HCEC 1CT (cell line): Measurements from ENCODE around the gene ZNF350.
A peak's percentile ranks its signal among the peaks of the same experiment; 100 is the strongest.
"Not testable (repeated sequence)": the region's sequence is repeated elsewhere in the genome, so short reads cannot be mapped to it uniquely, and the experiment has no call there.

Experiments
- DNase-seq: peaks from one replicate; pipeline ENCODE4 v3.0.0-alpha.2; 2017

Gene ZNF350

DNA sequence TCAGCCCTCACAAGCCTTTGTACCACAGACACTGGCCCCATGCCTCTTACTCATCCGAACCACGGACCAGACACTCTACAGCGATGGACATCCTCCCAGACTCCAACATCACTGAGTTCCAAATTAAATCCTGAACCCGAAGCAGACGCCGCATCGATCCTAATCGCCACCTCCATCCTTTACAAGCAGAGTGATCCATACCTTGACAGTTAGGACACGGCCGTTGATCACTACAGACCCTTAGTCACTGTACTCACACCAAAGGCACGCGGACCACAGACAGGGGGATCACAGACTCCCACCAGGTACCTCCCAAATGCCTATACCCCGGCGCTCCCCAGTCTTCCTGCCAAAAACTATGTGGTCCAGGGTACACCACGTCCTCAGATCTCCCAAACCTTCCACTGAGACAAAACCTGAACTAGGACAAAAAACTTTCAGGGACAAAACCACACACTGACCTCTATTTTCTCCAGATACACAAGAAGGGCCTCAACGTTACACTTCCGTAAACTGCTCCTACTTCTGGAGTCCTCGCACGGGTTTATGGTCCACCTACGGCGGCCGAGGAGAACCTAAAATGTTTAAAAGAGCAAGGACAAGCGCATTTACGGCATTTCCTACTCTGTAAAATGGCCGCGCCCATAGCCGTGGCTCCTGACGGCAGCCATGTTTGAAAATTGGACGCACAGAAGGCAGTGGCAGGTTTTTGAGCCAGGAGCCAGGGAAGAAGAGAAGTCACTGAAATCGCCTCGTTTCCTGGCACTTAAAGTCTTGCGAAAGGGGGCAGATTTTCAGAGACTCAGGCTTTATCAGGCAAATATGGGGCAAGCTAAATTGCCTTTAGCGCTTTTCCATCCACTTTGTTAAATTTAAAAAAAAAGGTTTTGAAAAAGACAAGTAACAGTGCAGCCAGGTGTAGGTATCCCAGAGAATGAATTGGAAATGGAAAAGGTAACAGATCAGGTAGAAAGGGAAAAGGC, at the start of gene ZNF350:
TSS of gene ZNF350 (minus strand) at position 532 of the 983 bp plus-strand sequence. CDS start 12,480 bp downstream, outside the sequence.
- peak; percentile 80 for DNase-seq

DNA sequence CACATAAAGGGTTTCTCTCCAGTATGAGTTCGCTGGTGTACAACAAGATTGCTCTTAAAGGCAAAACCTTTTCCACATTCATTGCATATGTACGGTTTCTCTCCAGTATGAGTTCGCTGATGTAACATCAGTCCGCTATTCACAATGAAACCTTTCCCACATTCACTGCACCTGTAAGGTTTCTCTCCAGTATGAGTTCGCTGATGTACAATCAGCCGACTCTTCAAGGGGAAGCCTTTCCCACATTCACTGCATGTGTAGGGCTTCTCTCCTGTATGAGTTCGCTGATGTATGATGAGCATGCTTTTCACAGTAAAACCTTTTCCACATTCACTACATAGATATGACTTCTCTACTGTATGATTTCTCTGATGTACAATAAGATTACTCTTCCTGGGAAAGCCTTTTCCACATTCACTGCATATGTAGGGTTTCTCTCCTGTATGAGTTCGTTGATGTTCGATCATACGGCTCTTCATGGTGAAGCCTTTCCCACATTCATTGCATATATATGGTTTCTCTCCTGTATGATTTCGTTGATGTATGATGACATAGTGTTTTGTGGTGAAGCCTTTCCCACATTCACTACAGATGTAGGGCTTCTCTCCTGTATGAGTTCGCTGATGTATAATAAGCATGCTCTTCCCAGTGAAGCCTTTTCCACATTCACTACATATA, 47.5 kb upstream of the ZNF350 start:
- no peak for DNase-seq

DNA sequence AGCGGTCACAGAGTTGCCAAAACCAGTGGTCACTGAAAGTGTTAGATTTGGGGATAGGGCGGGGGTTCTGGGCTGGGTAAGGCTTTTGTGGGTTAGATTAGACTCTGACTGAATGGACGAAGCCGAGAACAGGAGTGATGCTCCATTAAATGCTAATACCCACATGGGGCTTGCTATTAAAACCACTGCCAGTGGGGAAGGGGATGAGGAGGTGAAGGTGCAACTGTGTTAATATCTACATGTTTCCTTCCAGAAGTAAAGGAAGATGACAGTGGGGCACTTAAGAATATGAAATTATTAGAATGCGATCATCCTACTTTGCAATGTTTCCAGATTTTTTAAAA, 42.1 kb upstream of the ZNF350 start:
- DNase-seq: no peak

DNA sequence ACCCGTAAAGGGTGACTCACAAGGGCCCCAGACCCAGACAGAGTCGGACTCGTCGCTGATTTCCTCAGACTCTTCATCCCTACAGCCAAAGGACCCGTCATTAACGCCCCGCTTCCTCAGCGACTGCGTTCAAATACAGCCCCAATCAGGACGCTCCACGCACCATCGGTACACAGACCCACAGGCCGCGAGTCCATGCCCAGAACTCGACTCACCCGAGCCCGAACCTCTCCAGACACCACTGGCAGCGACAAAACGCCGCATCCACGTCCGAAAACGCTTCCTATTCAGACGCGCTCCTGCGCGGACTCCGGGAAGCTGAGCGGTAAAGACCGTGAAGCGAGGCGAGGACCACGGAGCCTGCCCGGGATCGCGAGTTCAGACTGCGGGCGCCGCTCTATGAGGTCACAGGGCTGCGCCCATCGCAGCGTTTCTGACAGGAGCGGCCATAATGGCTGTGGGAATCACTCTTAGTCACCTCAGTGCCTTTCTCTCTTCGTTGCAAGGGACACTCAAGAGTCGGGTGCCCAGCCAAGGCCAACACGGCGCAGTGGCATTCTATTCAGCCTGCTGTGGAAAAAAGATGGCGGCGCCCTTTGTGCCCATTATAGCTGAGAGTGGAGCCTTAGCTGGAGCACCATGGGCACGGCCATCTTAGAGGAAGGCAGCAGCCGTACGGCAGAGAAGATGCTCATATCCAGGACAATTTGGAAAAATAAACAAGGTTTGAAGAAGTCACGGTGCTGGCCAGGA, 41.6 kb upstream of the ZNF350 start, which contains the start of gene ZNF614:
TSS of gene ZNF614 (minus strand) at position 353 of the 753 bp plus-strand sequence. CDS start 2,634 bp downstream, outside the sequence.
- DNase-seq: peak; percentile 84

DNA sequence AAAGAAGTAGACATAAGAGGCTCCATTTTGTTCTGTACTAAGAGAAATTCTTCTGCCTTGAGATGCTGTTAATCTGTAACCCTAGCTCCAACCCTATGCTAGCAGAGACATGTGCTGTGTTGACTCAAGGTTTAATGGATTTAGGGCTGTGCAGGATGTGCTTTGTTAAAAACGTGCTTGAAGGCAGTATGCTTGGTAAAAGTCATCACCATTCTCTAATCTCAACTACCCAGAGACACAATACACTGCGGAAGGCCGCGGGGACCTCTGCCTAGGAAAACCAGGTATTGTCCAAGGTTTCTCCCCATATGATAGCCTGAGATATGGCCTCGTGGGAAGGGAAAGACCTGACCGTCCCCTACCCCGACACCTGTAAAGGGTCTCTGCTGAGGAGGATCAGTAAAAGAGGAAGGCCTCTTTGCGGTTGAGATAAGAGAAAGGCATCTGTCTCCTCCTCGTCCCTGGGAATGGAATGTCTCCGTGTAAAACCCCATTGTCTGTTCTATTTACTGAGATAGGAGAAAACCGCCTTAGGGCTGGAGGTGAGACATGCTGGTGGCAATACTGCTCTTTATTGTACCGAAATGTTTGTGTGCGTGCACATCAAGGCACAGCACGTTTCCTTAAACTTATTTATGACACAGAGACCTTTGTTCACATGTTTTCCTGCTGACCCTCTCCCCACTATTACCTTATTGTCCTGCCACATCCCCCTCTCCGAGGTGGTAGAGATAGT, 39.8 kb upstream of the ZNF350 start:
- not testable (repeated sequence) for DNase-seq

DNA sequence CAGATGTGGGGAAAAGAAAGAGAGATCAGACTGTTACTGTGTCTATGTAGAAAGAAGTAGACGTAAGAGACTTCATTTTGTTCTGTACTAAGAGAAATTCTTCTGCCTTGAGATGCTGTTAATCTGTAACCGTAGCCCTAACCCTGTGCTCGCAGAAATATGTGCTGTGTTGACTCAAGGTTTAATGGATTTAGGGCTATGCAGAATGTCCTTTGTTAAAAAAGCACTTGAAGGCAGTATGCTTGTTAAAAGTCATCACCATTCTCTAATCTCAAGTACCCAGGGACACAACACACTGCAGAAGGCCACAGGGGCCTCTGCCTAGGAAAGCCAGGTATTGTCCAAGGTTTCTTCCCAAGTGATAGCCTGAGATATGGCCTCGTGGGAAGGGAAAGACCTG, 37.8 kb upstream of the ZNF350 start:
- not testable (repeated sequence) for DNase-seq

DNA sequence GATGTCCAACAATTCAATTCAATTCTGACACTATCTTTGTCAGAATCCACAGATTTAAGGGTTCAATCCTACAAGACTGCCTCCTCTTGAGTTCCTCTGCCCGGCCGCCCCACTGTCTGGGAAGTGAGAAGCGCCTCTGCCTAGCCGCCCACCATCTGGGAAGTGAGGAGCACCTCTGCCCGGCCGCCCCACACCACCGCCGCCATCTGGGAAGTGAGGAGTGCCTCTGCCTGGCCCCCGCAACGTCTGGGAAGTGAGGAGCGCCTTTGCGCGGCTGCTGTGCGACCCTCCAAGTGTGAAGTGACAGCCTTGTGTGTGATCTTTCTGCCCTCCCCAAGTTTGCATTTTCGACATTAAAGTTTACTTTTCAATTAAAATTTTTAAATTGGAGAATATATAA, 35.6 kb upstream of the ZNF350 start:
- no peak for DNase-seq

DNA sequence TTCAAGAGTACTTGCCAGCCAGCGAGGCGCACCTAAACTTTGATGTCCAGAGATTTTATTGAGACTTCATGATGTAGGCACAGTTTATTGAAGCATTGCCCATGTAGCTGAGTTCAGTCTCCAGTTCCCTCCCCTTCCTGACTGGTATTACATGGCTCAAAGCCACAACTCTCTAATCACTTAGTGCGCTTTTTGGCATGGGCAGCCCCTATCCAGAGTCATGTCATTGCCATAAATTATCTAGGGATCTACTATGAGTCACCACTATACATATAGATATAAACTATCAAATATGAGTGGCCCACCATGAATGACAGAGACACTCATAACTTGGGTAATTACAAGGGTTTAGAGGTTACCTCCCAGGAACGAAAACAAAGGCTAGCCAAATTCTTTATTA, 33.9 kb upstream of the ZNF350 start:
- DNase-seq: no peak

DNA sequence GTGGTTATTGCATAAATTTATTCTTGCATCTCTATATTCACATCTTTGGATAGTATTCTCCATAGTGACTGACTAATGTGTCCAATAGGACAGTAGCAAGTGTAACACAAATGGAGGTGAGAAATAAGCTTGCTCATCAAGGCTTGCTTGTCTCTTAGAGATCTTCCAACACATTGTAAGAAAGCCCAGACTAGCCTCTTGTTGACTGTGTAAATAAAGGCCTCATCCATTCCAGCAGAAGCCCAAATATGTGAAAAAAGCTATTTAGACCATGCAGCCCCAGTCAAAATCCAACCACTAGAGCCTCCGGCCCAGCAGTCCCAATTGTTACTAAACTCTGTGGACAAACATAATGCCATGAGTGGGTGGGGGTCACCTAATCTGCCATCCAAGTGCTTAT, 24.0 kb upstream of the ZNF350 start:
- DNase-seq: no peak

DNA sequence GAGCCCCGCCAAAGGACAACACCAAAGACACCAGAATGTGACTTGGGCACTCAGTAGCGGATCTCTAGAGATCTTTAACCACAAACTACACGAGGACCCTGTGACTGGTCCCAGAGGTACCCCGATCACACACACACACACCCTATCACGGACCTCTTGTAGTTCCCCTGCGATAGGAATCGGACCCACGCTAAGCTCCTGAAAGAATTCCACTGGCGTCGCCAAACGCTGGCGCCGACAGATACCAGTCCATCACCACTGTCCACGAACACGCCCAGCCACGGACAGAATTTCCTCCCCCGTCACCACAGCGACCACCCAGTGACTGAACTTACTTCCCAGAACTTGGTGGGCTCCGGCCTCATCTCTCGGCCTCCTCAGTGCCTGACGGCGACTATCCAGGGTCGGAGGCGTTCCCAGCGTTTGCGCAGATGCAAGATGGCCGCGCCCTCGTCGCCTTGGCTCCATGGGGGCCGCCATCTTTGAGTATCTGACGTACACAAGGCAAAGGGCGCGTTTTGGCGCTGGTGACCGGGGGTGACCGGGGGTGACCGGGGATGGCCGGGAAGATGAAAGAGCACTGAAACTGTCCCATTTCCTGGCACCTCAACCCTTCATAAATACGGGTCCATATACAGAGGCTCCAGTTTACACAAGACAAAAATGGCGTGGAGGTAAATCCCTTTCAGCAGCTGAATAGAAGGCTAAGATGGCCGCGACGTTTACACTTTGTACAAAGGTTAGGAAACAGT, 21.3 kb upstream of the ZNF350 start, which contains the start of gene ZNF615:
TSS of gene ZNF615 (minus strand) at position 406 of the 752 bp plus-strand sequence. CDS start 4,500 bp downstream, outside the sequence.
- peak; percentile 81 for DNase-seq

DNA sequence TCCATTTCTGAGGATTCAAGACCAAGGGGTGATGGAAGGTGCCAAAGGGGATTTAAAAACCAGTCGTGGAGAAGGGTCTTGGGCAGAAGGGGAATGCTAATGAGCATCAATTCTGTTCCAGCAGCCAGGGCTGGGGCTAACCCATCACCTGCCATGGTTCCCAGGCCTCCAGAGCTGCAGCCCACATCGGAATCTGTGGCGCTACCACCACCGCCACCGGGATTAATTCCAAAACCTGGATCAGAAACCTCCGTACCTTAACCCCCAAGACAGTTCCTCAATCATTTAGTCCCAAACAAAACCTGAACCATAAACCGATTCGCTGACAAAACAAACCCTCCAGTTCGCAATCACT, 20.8 kb upstream of the ZNF350 start:
- DNase-seq: peak; percentile 1

DNA sequence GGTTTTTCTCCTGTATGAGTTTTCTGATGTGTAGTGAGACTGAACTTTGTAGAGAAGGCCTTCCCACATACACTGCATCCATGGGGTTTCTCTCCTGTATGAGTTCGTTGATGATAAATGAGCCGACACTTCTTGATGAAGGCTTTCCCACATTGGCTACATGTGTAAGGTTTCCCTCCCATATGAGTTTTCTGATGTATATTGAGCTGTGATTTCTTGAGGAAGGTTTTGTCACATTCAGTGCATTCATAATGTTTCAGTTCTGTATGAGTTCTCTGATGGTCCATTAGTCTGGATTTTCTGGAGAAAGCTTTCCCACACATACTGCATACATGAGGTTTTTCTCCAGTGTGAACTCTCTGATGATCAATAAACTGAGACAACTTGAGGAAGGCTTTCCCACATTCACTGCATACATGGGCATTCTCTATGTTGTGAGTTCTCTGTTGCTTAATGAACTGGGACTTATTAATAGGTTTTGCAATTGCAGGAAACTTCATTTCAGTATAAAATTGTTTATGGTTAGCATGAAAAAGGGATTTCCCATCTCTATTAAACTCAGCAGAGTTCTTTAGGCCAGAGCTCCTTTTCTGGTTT, 7.5 kb upstream of the ZNF350 start:
- no peak for DNase-seq

DNA sequence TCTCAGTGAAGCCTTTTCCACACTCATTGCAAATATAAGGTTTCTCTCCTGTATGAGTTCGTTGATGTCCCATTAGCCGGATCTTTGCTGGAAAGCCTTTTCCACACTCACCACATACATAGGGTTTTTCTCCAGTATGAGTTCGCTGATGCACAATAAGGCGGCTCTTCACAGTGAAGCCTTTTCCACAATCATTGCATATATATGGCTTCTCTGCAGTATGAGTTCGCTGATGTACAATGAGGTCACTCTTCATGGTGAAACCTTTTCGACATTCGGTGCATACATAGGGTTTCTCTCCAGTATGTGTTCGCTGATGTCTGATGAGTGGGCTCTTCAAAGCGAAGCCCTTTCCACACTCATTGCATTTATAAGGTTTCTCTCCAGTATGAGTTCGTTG, 6.8 kb upstream of the ZNF350 start:
- no peak for DNase-seq

DNA sequence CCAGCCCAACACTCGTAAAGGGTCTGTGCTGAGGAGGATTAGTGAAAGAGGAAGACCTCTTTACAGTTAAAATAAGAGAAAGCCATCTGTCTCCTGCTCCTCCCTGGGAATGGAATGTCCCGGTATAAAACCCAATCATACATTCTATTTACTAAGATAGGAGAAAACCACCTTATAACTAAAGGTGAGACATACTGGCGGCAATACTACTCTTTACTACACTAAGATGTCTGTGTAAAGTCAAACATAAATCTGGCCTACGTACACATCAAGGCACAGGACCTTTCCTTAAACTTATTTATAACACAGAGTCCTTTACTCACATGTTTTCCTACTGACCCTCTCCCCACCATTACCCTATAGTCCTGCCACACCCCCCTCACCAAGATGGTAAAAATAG, 3.3 kb downstream of the ZNF350 start:
- no peak for DNase-seq

DNA sequence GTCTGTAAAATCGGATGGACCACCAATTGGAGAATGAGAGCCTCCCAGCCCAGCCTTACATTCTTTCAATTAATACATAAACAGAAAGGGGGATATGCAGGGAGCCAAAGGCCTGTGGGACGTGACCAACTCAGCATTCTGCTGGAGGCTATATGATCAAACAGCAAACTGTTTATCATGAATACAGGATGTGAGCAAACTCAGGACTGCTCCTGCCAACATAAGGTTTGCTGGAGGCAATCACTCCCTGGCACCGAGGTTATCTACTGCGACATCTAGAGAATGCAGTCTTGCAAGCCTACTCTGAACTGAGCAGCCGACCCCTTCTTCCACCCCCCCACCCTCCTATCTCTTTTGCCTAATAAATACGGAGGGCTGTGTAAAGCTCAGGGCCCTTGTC, 5.7 kb downstream of the ZNF350 start:
- DNase-seq: not testable (repeated sequence)

DNA sequence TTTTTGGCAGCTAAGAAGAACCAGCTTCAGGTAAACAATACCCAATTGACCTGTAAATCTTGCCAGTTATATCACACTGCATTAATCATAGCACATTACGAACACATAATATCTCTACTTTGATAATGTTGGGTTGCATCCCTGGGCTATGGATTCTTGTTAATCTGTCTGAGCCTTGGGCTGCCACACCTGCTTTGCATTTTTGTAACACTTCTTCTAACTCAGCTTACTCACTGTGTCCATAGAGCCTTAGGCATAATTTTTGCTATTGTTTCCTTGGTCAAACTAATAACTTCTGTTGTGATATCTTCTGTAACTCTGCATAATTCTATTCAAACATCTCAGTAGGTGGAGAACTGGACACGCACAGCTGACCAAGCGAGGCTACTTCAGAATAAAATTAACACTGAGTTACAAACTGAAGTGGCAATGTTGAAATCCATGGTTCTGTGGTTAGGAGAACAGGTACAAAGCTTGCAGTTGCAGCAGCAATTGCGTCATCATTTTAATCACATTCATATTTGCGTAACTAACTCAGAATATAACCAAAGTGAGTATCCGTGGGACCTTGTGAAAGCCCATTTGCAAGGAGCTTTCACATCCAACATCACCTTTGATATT, 6.4 kb downstream of the ZNF350 start:
- no peak for DNase-seq

DNA sequence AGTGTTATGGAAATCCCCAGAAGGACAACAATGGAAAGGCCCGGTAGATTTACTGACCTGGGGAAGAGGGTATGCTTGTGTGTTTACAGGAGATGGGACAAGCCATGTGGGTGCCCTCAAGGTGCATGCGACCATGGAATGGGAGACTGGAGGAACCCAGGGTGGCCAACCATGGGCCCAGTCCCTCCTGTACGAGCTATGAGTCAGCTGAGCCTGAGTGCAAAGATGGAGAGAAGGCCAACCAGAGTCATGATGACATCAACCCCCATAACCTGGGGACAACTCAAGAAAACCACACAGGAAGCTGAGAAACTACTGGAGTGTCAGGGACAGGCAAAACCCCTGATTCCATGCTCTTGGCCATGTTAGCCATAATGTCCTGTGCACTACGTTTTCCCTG, 7.8 kb downstream of the ZNF350 start:
- DNase-seq: no peak

DNA sequence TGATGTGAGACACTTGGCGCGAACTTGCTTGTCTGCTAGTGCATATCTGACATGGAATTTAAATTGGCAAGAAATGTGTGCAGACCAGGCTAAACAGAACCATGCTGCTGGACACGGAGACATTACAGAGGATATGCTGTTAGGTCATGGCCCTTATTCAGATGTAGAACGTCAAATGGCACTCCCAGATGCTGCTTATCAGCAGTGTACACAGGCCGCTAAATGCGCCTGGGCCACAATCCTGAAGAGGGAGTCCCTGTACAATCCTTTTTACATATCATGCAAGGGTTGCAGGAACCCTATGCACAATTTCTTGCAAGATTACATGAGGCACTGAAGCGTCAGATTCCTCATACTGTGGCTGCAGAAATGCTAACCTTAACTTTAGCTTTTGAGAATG, 9.3 kb downstream of the ZNF350 start:
- DNase-seq: no peak

DNA sequence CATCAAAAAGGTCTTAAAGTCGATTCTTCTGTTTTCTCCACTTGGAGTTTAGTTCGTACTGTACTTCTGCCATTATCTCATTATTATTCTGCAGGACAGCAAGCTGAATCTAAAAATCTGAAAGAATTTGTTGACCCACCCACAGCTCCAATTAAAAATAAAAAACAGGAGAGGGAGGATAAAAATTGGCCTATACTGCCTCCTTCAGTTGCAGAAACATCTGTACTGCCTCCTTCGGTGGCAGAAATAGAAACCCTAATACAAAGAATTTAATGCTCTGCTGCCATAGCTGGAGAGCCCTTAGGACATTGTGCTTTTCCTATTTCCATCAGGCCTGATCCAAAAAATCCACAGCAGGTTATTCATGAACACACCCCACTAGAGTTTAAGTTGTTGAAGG, 9.8 kb downstream of the ZNF350 start:
- DNase-seq: no peak

DNA sequence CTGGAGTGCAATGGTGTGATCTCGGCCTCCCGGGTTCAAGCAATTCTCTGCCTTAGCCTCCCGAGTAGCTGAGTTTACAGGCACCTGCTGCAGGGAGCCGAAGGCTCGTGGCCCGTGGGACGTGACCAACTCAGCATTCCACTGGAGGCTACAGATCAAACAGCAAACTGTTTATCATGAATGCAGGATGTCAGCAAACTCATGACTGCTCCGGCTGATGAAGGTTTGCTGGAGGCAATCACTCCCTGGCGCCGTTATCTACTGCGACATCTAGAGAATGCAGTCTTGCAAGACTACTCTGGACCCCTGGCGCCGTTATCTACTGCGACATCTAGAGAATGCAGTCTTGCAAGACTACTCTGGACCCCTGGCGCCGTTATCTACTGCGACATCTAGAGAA, 10.9 kb downstream of the ZNF350 start:
- not testable (repeated sequence) for DNase-seq

DNA sequence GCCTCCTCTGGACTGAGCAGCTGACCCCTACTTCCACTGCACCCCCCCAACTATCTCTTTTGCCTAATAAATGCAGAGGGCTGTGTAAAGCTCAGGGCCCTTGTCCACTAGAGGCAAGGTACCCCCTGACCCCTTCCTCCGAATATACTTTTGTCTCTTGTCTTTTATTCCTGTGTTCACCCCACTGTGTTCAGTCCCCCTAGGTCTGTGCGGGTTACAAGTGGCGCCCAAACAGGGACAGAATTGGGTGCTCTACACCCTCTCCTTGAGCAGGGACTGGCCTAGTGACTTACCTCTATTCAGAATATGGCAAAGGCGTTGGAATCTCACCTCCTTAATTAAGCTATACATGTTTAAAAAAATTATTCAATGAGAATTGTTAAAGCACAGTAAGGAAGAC, 15.0 kb downstream of the ZNF350 start:
- no peak for DNase-seq
